SK-N-SH (cell line): ENCODE measurements around the gene RNFT1. TPM values are rescaled to one million over a fixed set of nuclear protein-coding genes. Genes with fewer than 3 reads are reported as not detected.

Experiments
- CTCF ChIA-PET: fragments of 300-600, 350-600 bp; formaldehyde crosslinking; extraction: SDS; loops from one replicate; lab custom pipeline; 2021; lab: Yijun Ruan, JAX
- POLR2A ChIA-PET: fragments of 350-600 bp; sonication (Branson Sonifier 250); formaldehyde crosslinking; extraction: SDS; loops from one replicate; lab custom pipeline; 2020; ENCODE audit warnings: antibody characterized with exemption, inconsistent platforms; lab: Yijun Ruan, JAX
- DNase-seq: peaks from one replicate; pipeline ENCODE4 v3.0.0; 2012
- H2AFZ ChIP-seq: fragments of 200-600 bp; sonication (generic); 2 replicates; pipeline ENCODE4 v1.8.1; 2016; ENCODE audit warnings: antibody characterized with exemption, mild to moderate bottlenecking, low read depth
- H3F3A ChIP-seq: fragments of 200-600 bp; sonication (generic); replicated peaks from 2 replicates; pipeline ENCODE3; 2016; ENCODE audit warnings: antibody characterized with exemption, mild to moderate bottlenecking; ENCODE audit not compliant: insufficient read depth
- H3K27ac ChIP-seq, 2 experiments: fragments of 200-500 bp in 1 of 2; fragments of 200-600 bp in 1 of 2; sonication (Bioruptor generic) in 1 of 2; sonication (generic), shearing (Covaris generic) in 1 of 2; 2 replicates each; pipeline versions ENCODE4 v1.5.1 to v1.6.1; 2014 to 2016; ENCODE audit warnings: low read depth in 2 of 2, inconsistent platforms in 1 of 2, low read length in 1 of 2, mild to moderate bottlenecking in 1 of 2, mixed read lengths in 1 of 2
- H3K27me3 ChIP-seq: fragments of 200-600 bp; sonication (generic), shearing (Covaris generic); 2 replicates; pipeline ENCODE4 v1.6.1; 2016; ENCODE audit warnings: mixed run types; ENCODE audit not compliant: insufficient read depth
- H3K36me3 ChIP-seq, 2 experiments: fragments of 200-500 bp in 1 of 2; fragments of 200-600 bp in 1 of 2; sonication (Bioruptor generic) in 1 of 2; sonication (generic) in 1 of 2; replicated peaks in 1 of 2; 2 replicates each; pipeline versions ENCODE3 to v1.5.1; 2014 to 2016; ENCODE audit warnings: low read length in 1 of 2, mild to moderate bottlenecking in 1 of 2; ENCODE audit not compliant: insufficient read depth in 2 of 2, control insufficient read depth in 1 of 2
- H3K4me1 ChIP-seq, 2 experiments: fragments of 200-500 bp in 1 of 2; fragments of 200-600 bp in 1 of 2; sonication (Bioruptor generic) in 1 of 2; sonication (generic), shearing (Covaris generic) in 1 of 2; 2 replicates each; pipeline versions ENCODE4 v1.5.1 to v1.6.1; 2014 to 2016; ENCODE audit warnings: low read depth in 1 of 2, low read length in 1 of 2, mixed run types in 1 of 2; ENCODE audit not compliant: insufficient read depth in 2 of 2, control insufficient read depth in 1 of 2
- H3K4me2 ChIP-seq: fragments of 200-600 bp; sonication (generic), shearing (Covaris generic); 2 replicates; pipeline ENCODE4 v1.6.1; 2017; ENCODE audit warnings: mixed run types
- H3K4me3 ChIP-seq, 2 experiments: fragments of 200-500 bp in 1 of 2; fragments of 200-600 bp in 1 of 2; sonication (Bioruptor generic) in 1 of 2; sonication (generic), shearing (Covaris generic) in 1 of 2; 2 replicates each; pipeline versions ENCODE4 v1.5.1 to v1.8.1; 2014 to 2016; ENCODE audit warnings: low read depth in 2 of 2, inconsistent platforms in 1 of 2, low read length in 1 of 2, mild to moderate bottlenecking in 1 of 2, mixed read lengths in 1 of 2, moderate library complexity in 1 of 2
- H3K79me2 ChIP-seq: fragments of 200-600 bp; sonication (generic); 2 replicates; pipeline ENCODE4 v1.8.1; 2017; ENCODE audit warnings: mild to moderate bottlenecking; ENCODE audit not compliant: insufficient read depth
- H3K9ac ChIP-seq: fragments of 200-600 bp; sonication (generic); 2 replicates; pipeline ENCODE4 v1.6.1; 2017; ENCODE audit warnings: mixed run types
- H3K9me2 ChIP-seq: fragments of 200-600 bp; sonication (generic); 2 replicates; pipeline ENCODE4 v1.6.1; 2017; ENCODE audit warnings: mixed run types
- H3K9me3 ChIP-seq: fragments of 200-600 bp; sonication (generic); 2 replicates; pipeline ENCODE4 v1.6.1; 2017; ENCODE audit warnings: mixed run types, mild to moderate bottlenecking, moderate library complexity
- H4K20me1 ChIP-seq: fragments of 200-600 bp; sonication (generic); 2 replicates; pipeline ENCODE4 v1.6.1; 2017; ENCODE audit warnings: mild to moderate bottlenecking, mixed run types; ENCODE audit not compliant: insufficient read depth
- CHD2 ChIP-seq: fragments of 150-350 bp; IDR thresholded peaks from 2 replicates; pipeline ENCODE4 v1.6.1; 2018; ENCODE audit warnings: low read length; ENCODE audit not compliant: partially characterized antibody
- ELF1 ChIP-seq: IDR thresholded peaks from 2 replicates; pipeline ENCODE4 v1.4.0; 2012
- EP300 ChIP-seq, 2 experiments: IDR thresholded peaks; 2 replicates each; pipeline versions ENCODE4 v1.4.0 to v1.6.1; 2012; ENCODE audit warnings: borderline replicate concordance in 1 of 2, low read depth in 1 of 2, low read length in 1 of 2
- EZH2phosphoT487 ChIP-seq: fragments of 200-600 bp; sonication (generic); IDR thresholded peaks from 2 replicates; pipeline ENCODE4 v1.6.1; 2017; ENCODE audit warnings: low read depth, mixed run types, mild to moderate bottlenecking, antibody characterized with exemption, moderate library complexity, borderline replicate concordance
- JUND ChIP-seq: IDR thresholded peaks from 2 replicates; pipeline ENCODE4 v1.4.0; 2012
- MAX ChIP-seq: IDR thresholded peaks from 2 replicates; pipeline ENCODE4 v1.4.0; 2012; ENCODE audit warnings: low read depth
- RAD21 ChIP-seq: IDR thresholded peaks from 2 replicates; pipeline ENCODE4 v1.6.1; 2012; ENCODE audit warnings: mild to moderate bottlenecking, low read length
- RCOR1 ChIP-seq: fragments of 150-350 bp; IDR thresholded peaks from 2 replicates; pipeline ENCODE4 v1.6.1; 2017; ENCODE audit warnings: antibody characterized with exemption, low read length
- REST ChIP-seq: IDR thresholded peaks from 2 replicates; pipeline ENCODE4 v1.6.1; 2012; ENCODE audit warnings: mild to moderate bottlenecking, low read depth, low read length, moderate library complexity
- TEAD4 ChIP-seq: IDR thresholded peaks from 2 replicates; pipeline ENCODE4 v1.4.0; 2012; ENCODE audit warnings: mild to moderate bottlenecking, borderline replicate concordance; ENCODE audit not compliant: insufficient read depth
- USF1 ChIP-seq: IDR thresholded peaks from 2 replicates; pipeline ENCODE4 v1.4.0; 2012; ENCODE audit warnings: low read depth, borderline replicate concordance
- YY1 ChIP-seq: IDR thresholded peaks from 2 replicates; pipeline ENCODE4 v1.4.0; 2012; ENCODE audit warnings: low read depth, mild to moderate bottlenecking
- WGBS: methylation state at CpG from one replicate; pipeline ENCODE4 v1.1.6; 2017; ENCODE audit warnings: low lambda C conversion rate; 5-methylcytosine and 5-hydroxymethylcytosine counted together
- polyA plus RNA-seq, 3 experiments: library from polyadenylated mRNA; depleted of rRNA; stranded (reverse); fragments of >200 nt; gene quantifications; 2 replicates each; pipeline ENCODE4 v1.2.3, GENCODE V29; 2012
- TF ChIP-seq, protein P1 (sequence below): fragments of 150-350 bp; IDR thresholded peaks from 2 replicates; pipeline ENCODE4 v1.6.1; 2016; ENCODE audit warnings: mild to moderate bottlenecking, low read depth, low read length
- TF ChIP-seq, protein P2 (sequence below): IDR thresholded peaks from 2 replicates; pipeline ENCODE4; 2012
- TF ChIP-seq, protein P3 (sequence below): fragments of 200-600 bp; sonication (generic); IDR thresholded peaks from 2 replicates; pipeline ENCODE4 v1.6.1; 2017; ENCODE audit warnings: antibody characterized with exemption, mild to moderate bottlenecking, moderate library complexity
- TF ChIP-seq, protein P4 (sequence below): fragments of 150-350 bp; IDR thresholded peaks from 2 replicates; pipeline ENCODE4 v1.6.1; 2017; ENCODE audit warnings: antibody characterized with exemption, low read length, low read depth, borderline replicate concordance

Gene RNFT1
- polyA plus RNA-seq, 1 of the 3 experiments (the other 2 are of a cell fraction) = 11.8 TPM

GRCh38 chr17:59903455-59903854, 61.1 kb downstream of the RNFT1 start:
- Histone ChIP-seq H4K20me1 (peaks cover 31% of the 10 kb centered on the region), H3K79me2 (peaks cover 99% of the 10 kb centered on the region), H3K36me3 (no peaks in the 10 kb centered on the region), H3K9ac (no peak overlapping the region), H3K4me3 (no peak overlapping the region), H3K9me3 (no peaks in the 10 kb centered on the region), H3K27me3 (no peaks in the 10 kb centered on the region), H3K9me2 (no peaks in the 10 kb centered on the region), H3K27ac (no peak overlapping the region), H3F3A (peaks cover 22% of the 10 kb centered on the region), H3K4me1 (no peaks in the 10 kb centered on the region), H3K4me2 (no peak overlapping the region), H2AFZ (no peak overlapping the region)
- TF ChIP-seq RAD21 (no peak), TEAD4 (no peak), USF1 (no peak), MAX (no peak), YY1 (no peak), RCOR1 (no peak), ELF1 (no peak), CHD2 (no peak), EZH2phosphoT487 (no peak), REST (no peak), JUND (no peak), EP300 (IDR thresholded peaks at IDR 0.05; ENCODE audit: borderline replicate concordance in 1 of 2, low read depth in 1 of 2, low read length in 1 of 2) (no peak)
- TF ChIP-seq, protein P1, sequence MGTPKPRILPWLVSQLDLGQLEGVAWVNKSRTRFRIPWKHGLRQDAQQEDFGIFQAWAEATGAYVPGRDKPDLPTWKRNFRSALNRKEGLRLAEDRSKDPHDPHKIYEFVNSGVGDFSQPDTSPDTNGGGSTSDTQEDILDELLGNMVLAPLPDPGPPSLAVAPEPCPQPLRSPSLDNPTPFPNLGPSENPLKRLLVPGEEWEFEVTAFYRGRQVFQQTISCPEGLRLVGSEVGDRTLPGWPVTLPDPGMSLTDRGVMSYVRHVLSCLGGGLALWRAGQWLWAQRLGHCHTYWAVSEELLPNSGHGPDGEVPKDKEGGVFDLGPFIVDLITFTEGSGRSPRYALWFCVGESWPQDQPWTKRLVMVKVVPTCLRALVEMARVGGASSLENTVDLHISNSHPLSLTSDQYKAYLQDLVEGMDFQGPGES = no peak
- TF ChIP-seq, protein P2, sequence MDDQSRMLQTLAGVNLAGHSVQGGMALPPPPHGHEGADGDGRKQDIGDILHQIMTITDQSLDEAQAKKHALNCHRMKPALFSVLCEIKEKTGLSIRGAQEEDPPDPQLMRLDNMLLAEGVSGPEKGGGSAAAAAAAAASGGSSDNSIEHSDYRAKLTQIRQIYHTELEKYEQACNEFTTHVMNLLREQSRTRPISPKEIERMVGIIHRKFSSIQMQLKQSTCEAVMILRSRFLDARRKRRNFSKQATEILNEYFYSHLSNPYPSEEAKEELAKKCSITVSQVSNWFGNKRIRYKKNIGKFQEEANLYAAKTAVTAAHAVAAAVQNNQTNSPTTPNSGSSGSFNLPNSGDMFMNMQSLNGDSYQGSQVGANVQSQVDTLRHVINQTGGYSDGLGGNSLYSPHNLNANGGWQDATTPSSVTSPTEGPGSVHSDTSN = no peak
- TF ChIP-seq, protein P3, sequence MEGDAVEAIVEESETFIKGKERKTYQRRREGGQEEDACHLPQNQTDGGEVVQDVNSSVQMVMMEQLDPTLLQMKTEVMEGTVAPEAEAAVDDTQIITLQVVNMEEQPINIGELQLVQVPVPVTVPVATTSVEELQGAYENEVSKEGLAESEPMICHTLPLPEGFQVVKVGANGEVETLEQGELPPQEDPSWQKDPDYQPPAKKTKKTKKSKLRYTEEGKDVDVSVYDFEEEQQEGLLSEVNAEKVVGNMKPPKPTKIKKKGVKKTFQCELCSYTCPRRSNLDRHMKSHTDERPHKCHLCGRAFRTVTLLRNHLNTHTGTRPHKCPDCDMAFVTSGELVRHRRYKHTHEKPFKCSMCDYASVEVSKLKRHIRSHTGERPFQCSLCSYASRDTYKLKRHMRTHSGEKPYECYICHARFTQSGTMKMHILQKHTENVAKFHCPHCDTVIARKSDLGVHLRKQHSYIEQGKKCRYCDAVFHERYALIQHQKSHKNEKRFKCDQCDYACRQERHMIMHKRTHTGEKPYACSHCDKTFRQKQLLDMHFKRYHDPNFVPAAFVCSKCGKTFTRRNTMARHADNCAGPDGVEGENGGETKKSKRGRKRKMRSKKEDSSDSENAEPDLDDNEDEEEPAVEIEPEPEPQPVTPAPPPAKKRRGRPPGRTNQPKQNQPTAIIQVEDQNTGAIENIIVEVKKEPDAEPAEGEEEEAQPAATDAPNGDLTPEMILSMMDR = no peak
- TF ChIP-seq, protein P4, sequence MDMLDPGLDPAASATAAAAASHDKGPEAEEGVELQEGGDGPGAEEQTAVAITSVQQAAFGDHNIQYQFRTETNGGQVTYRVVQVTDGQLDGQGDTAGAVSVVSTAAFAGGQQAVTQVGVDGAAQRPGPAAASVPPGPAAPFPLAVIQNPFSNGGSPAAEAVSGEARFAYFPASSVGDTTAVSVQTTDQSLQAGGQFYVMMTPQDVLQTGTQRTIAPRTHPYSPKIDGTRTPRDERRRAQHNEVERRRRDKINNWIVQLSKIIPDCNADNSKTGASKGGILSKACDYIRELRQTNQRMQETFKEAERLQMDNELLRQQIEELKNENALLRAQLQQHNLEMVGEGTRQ = no peak
- ChIA-PET CTCF (interaction anchor here (1.6 to 5.5 kb wide), 3 partner anchors 10 to 156 kb away, joined by 4 to 43 read pairs (median 5); no protein-coding TSS in a partner anchor), POLR2A (no interaction called here)
- DNase-seq = no peak
- WGBS = 90% methylated on average over 2 of the region's 2 CpGs
